Measurements from ENCODE around the gene MATN4.

GRCh38 chr20:45269754-45270270, 38.3 kb downstream of the MATN4 start:
- TF ChIP-seq POLR2A (IDR thresholded peaks at IDR 0.05; ENCODE audit: borderline replicate concordance, extremely low read depth, insufficient read depth, insufficient read length) (no peak), CEBPB (IDR thresholded peaks at IDR 0.05; ENCODE audit: low read depth) (no peak), EZH2 (IDR thresholded peaks at IDR 0.05) (no peak), TCF7L2 (IDR thresholded peaks at IDR 0.05; ENCODE audit: borderline replicate concordance, extremely low read depth, insufficient read depth, insufficient read length) (no peak), SRF (IDR thresholded peaks at IDR 0.05; ENCODE audit: low read depth) (no peak), ZNF274 (IDR thresholded peaks at IDR 0.05; ENCODE audit: low read depth, low read length) (no peak), SP1 (IDR thresholded peaks at IDR 0.05; ENCODE audit: low read depth) (no peak), CBX3 (IDR thresholded peaks at IDR 0.05; ENCODE audit: low read depth) (no peak), POLR2AphosphoS5 (IDR thresholded peaks at IDR 0.05; ENCODE audit: low read depth, low read length) (no peak), RAD21 (IDR thresholded peaks at IDR 0.05; ENCODE audit: low read depth) (no peak), EZH2phosphoT487 (IDR thresholded peaks at IDR 0.05; ENCODE audit: borderline replicate concordance) (no peak)
- TF ChIP-seq, protein P1, sequence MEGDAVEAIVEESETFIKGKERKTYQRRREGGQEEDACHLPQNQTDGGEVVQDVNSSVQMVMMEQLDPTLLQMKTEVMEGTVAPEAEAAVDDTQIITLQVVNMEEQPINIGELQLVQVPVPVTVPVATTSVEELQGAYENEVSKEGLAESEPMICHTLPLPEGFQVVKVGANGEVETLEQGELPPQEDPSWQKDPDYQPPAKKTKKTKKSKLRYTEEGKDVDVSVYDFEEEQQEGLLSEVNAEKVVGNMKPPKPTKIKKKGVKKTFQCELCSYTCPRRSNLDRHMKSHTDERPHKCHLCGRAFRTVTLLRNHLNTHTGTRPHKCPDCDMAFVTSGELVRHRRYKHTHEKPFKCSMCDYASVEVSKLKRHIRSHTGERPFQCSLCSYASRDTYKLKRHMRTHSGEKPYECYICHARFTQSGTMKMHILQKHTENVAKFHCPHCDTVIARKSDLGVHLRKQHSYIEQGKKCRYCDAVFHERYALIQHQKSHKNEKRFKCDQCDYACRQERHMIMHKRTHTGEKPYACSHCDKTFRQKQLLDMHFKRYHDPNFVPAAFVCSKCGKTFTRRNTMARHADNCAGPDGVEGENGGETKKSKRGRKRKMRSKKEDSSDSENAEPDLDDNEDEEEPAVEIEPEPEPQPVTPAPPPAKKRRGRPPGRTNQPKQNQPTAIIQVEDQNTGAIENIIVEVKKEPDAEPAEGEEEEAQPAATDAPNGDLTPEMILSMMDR (IDR thresholded peaks at IDR 0.05 in 2 of 3, conservative IDR thresholded peaks at IDR 0.05 in 1 of 3; ENCODE audit: borderline replicate concordance in 1 of 3, insufficient read depth in 1 of 3, low read depth in 2 of 3, low read length in 2 of 3), result no peak
- TF ChIP-seq, protein P2, sequence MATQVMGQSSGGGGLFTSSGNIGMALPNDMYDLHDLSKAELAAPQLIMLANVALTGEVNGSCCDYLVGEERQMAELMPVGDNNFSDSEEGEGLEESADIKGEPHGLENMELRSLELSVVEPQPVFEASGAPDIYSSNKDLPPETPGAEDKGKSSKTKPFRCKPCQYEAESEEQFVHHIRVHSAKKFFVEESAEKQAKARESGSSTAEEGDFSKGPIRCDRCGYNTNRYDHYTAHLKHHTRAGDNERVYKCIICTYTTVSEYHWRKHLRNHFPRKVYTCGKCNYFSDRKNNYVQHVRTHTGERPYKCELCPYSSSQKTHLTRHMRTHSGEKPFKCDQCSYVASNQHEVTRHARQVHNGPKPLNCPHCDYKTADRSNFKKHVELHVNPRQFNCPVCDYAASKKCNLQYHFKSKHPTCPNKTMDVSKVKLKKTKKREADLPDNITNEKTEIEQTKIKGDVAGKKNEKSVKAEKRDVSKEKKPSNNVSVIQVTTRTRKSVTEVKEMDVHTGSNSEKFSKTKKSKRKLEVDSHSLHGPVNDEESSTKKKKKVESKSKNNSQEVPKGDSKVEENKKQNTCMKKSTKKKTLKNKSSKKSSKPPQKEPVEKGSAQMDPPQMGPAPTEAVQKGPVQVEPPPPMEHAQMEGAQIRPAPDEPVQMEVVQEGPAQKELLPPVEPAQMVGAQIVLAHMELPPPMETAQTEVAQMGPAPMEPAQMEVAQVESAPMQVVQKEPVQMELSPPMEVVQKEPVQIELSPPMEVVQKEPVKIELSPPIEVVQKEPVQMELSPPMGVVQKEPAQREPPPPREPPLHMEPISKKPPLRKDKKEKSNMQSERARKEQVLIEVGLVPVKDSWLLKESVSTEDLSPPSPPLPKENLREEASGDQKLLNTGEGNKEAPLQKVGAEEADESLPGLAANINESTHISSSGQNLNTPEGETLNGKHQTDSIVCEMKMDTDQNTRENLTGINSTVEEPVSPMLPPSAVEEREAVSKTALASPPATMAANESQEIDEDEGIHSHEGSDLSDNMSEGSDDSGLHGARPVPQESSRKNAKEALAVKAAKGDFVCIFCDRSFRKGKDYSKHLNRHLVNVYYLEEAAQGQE (IDR thresholded peaks at IDR 0.05; ENCODE audit: low read depth), result no peak
- TF ChIP-seq, protein P3, sequence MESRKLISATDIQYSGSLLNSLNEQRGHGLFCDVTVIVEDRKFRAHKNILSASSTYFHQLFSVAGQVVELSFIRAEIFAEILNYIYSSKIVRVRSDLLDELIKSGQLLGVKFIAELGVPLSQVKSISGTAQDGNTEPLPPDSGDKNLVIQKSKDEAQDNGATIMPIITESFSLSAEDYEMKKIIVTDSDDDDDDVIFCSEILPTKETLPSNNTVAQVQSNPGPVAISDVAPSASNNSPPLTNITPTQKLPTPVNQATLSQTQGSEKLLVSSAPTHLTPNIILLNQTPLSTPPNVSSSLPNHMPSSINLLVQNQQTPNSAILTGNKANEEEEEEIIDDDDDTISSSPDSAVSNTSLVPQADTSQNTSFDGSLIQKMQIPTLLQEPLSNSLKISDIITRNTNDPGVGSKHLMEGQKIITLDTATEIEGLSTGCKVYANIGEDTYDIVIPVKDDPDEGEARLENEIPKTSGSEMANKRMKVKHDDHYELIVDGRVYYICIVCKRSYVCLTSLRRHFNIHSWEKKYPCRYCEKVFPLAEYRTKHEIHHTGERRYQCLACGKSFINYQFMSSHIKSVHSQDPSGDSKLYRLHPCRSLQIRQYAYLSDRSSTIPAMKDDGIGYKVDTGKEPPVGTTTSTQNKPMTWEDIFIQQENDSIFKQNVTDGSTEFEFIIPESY (IDR thresholded peaks at IDR 0.05; ENCODE audit: extremely low read depth, insufficient replicate concordance, low read length), result no peak
